Activated T-cell treated with anti-CD3 and anti-CD28 coated beads for 48 hours (primary cell): ENCODE results near the gene HS6ST3.

Experiments used
- DNase-seq: peaks from one replicate; pipeline ENCODE4 v3.0.0-alpha.2; 2020; ENCODE audit warnings: low read depth

HS6ST3 gene

GRCh38 chr13:96199315-96199714 lies 109.4 kb downstream of the HS6ST3 start:
- no peak for DNase-seq

DNA sequence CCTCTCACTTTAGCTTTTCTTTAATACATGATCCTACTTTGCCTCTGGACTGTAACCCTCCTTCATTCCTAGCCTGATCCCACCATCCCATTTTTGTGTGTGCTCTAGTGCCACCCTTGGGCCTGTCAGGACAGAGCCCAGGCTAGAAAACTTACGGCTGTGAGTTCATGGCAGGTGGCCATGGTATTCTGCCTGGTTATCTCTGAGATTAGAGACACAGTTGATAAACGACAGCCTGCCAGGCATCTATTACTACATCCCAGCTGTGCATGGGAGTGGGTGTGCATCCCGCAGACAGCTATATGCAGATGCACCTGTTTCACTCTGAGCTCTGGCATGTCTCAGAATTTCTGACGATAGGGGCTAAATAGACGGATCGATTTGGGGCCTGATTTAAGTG lies 110.9 kb downstream of the HS6ST3 start:
- DNase-seq = no peak

DNA sequence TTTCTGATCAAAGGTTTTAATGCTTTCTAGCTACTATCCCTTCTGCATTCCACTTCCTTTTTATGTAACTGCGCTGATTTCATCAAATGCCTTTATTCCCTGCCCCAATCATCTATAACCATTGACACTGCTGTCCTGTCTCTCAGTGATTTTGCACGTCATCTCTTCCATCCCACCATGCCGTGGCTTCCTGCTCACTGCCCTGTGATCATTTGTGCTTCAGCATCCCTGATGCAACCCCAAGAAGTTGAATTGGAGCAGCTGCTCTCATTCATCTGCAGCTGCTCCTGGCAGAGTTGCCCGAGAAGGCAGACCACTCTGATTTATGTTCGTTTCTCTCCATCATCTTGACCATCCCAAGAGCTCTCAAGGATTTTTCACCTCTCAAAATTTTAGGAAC lies 112.4 kb downstream of the HS6ST3 start:
- no peak for DNase-seq

GRCh38 chr13:96203471-96203870 lies 113.6 kb downstream of the HS6ST3 start:
- no peak for DNase-seq

DNA sequence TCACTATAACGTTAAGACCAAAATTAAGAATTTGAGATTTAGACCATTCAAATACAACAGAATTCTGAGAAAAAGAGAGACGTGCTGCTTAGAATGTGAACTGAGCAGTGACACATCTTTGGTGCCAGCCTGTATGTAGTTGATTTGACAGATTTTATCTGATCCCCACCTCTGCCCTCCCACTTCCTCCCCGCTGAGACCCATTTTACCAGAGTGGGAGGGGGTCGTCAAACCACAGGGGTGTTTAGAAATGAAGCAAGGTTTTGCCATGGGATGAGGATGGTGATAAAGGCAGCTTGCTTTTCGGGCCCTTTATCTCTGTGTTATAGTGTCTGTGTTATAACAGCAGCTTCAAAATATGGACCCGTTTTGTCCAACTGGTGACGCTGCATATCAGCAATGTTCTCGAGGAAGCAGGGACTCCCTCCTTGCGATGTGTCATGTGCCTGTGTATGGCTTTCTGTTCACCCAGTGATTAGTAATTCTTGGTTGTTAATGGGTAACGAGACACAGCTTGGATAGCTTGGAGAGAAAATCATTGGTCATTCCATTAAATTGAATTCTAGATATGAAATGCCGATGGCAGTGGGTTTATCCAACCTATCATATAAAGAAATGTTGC lies 125.0 kb downstream of the HS6ST3 start:
- no peak for DNase-seq

DNA sequence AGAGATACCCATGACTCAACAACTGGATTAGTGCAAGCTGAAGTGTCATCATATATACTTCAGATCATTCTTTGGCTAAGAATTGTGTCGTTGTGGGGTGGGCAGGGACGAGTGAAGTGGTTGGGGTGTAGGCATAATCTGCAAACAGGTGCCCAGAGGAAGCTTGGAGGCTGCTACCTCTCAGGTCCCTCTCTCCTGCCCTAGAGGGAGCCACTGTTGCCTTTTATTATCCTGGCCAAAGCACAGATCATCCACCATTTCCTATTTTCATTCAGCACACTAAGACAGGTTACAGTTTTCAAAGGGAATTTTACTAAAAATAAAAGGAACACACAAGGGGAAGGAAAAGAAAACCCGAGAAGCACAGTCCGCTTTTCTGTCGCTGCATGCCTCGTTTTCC lies 126.6 kb downstream of the HS6ST3 start:
- no peak for DNase-seq

DNA sequence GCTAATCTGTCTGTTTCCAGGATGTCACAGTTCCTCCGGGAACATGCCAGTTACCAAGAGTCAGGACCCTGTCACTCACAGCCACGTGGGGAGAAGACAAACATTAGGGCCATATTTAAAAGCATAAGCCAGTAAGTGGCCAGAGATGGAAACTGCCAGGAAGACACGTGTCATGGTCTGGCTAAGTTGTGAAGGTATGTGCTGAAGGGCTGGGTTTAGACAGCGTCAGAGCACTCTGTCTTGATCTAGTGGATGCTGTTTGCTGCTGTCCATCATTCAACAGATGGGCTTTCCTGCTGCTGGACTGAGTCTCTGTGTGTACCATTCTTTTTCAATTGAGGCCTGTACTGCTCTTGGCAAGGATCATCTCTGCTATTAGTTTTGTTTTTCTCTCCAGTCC lies 128.6 kb downstream of the HS6ST3 start:
- no peak for DNase-seq

DNA sequence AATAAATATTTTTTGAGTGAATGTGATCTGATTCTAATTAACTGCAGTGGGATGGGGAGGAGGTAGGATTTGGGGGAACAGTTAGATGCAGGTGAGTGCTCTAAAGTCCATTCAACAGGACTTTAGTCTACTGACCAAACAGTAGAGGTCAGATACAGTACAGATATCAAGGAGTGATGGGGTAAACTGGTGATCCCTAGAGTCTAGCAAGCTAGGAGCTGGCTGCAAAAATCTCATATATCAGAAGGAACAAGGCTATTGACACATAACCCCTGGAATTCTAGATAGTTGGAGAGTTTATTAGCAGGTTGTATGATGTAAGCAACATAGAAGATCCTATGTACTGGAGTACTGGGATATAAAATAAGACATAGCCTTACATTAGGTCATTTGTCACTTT lies 131.6 kb downstream of the HS6ST3 start:
- no peak for DNase-seq

DNA sequence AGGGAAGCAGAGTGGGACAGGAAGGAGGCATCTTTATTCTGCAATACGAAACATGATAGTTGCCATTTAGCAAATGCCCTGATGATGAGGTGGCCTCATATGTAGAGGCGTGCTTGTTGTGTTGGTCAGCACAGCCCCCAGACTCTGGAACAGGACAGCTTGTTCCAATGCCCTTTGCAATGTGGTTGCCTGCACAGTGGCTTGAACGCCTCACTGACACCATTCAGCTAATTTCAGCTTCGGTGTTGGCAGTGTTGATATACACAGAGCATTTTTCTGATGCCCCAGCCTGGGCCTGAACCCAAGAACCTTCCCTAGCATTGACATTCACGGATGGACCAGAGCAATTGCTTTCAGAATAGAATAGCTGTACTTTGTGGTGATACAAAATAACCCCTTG lies 133.3 kb downstream of the HS6ST3 start:
- no peak for DNase-seq

DNA sequence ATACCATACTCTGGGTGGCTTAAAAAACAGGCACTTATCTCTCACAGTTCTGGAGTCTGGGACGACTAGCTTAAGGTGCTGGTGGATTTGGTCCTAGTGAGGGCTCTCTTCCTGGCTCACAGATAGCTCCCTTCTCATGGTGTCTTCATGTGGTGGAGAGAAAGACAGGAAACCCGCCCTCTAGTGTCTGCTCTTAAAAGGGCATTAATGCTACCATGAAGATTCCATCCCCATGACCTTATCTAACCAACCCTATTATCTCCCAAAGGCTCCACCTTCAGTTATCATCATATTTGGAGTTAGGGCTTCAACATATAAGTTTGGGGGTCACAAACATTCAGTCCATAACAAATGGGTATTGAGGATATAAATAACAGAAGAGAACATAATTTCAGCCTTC lies 139.4 kb downstream of the HS6ST3 start:
- no peak for DNase-seq

- DNase-seq = no peak
Observed at GRCh38 chr13:96238241-96238640, 148.3 kb downstream of the HS6ST3 start.

DNA sequence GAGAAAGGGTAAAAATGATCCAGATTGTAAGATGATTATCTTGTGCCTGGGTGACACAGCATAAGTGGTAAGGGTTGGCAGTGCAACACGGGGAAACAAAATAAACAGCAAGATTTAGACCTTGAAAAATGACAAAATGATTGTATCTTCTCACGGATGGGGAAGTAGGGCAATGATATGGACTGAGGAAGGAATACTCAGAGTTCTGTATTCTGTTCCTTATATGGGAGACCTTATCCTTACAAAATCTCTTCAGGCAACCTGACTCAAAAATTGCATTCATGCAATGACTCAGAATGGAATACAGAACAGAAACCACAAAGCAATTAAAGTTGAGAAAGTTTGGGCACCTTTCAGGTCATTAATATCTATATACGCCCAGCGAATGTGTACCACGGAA lies 149.0 kb downstream of the HS6ST3 start:
- no peak for DNase-seq

- DNase-seq = no peak
Observed at GRCh38 chr13:96243376-96243775, 153.5 kb downstream of the HS6ST3 start.

- no peak for DNase-seq
Observed at GRCh38 chr13:96248103-96248502, 158.2 kb downstream of the HS6ST3 start.

GRCh38 chr13:96248996-96249395 lies 159.1 kb downstream of the HS6ST3 start:
- no peak for DNase-seq

DNA sequence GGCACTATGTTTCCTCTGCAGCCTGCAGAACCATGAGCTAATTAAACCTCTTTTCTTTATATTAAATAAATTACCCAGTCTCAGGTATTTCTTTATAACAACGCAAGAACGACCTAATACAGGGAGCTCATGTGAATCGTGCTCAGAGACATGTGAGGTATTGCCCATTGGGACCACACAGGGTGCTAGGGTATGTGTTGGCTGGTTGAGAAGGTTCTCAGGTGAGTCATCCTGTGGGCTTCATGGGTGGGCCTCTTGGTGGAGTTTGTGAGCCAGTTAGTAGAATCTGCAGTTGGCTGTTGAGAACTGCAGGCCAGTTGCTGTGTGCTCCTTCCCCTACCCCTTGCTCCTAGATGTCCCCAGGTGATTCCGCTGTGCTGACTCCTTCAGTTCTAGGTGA lies 163.0 kb downstream of the HS6ST3 start:
- no peak for DNase-seq

DNA sequence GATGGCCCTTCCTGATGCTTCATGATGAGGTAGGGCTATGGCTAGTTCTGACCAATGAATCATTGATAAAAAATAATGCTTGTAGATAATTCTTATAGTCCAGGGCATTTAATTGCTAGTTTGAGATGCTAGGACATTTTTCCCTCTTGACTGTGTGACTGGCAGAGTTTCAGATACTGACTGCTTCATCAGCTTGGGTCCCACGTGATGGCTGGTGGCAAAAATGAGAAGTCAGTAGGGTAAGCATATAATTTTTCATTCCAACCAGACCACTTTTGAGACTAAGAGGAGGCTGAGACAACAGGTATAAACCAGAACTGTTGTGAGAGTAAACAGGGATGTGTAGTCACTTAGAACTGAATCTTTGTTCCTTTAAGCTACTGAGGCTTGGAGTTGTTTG lies 183.3 kb downstream of the HS6ST3 start:
- no peak for DNase-seq

DNA sequence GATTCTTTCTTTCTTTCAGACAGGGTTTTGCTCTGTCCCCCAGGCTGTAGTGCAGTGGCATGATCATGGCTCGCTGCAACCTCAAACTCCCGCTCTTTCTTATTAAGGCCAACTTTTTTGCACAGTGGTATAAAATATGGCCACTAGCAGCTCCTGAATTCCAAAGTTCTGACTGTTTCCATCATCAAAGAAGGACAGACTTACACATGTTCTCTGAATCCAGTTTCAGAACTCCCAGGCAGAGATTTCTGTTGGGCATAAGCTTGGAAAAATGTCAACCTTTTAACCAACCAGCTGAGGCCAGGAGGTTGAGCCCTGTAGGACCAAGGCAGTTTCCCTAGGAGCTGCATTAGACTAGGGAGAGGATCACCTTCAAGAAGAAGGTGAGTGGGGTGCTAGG lies 184.1 kb downstream of the HS6ST3 start:
- DNase-seq = no peak

DNA sequence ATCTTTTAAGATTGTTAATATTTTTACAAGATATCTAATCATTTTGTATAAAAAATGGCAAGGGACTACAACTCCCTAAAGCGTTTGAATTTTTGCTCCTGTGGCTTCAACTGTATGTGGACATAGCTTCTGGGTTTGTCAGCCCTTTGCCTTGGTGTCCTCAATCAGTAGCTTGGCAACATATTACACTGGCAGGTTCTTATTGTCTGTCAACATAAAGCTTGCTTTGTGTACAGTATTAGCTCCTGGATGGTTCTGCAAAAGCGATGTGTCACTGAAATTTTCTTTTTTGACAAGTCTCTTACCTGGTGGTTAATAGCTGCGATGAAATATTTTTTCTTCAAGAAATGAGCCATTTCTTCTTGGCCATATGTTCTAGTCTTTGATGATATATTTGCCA lies 190.0 kb downstream of the HS6ST3 start:
- no peak for DNase-seq

DNA sequence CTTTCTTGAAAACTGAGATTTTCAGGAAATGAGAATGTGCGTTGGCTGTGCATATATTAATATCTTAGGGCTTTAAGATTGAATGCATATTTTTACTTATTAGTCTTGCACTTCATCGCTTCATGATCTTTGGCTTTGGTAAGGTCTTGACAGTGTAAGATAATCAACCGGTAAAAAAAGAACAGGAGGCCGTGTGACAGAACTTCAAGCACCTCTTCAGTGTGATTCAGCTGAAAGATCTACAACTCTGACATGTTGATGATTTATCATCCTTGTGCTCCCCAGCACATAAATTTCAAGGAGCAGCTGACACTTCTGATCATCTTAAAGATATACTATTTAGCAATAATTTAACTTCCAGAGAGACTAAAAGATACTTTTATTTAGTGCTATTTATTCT lies 195.1 kb downstream of the HS6ST3 start:
- DNase-seq = no peak

DNA sequence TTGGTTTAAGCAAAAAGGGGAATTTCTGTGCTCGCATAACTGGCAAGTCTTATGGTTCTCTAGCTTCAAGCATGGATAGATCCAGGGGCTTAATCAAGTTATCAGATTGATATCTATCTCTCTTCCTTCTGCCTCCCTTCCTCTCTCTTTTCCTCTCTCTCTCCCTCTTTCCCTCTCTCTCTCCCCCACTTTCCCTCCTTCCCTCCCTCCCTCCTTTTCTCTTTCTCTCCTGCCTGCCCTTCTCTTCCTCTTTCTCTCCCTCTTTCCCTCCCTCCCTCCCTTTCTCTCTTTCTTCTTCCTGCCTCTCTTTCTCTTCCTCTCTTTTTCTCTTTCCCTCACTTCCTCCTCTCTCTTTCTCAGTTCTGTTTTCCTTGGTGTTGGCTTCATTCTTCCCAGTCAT lies 195.8 kb downstream of the HS6ST3 start:
- no peak for DNase-seq

DNA sequence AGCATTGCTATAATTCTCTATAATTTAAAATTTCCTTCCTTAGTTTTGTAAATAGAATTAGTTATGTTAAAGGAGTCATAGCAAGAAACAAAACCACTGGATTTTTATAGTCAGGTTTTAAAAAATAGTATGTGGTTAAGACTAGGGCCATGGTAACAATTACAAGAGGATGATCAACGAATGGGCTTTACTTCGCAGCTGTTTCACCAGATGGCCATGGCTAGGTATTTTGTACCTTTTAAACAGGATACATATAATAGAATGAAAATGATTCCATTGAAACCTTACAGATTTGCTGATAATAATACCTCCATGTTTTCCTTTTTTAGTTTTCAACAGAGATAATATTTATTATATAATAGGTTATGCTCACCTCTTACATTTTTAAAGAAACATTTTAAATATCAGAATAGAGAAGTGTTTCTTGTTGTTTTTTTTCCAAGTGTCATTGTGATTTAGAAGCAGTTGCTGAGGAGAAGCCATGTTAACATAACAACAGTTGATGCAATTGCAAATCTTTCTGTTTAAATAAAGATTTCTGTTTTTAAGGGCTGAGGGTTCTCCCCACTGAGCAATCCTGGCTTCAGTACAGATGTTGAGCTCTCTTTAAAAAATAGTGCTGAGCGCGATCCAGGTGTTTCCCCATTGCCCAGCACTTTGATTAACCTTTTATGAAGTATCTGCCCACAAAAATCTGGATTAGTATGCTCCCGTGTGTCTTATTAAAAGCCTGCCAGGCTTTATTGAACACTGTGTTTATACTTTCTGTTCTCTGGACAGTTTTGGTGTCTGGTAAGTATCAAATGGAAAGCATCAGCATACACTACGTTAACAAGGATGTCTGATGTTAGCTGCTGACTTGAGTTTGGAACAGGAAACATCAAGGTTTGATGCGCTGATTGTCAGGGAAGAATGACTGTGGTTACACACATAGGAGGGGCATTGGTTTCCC lies 205.3 kb downstream of the HS6ST3 start:
- no peak for DNase-seq

DNA sequence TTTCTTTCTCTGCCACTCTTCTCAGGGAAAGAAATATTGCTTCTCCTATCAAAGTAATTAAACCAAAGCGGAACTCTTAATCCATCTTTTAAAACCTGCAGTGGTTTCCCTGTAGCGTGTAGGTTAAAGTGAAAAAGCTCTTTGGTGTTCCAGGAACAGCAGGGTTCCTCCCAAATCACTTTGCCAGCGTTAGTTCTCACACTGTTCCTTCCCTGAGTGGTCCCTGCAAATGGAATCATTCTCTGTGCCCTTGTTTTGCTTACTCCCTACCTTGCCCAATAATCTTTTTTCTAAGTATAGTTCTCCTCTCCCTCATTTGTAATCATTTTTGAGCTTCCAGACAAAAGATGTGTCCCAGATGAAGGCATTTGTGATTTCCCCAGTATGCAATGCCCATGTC lies 207.5 kb downstream of the HS6ST3 start:
- DNase-seq = no peak

- no peak for DNase-seq
Observed at GRCh38 chr13:96299235-96299634, 209.3 kb downstream of the HS6ST3 start.
